HEK293T (cell line): ENCODE measurements around the gene PPIE.

Experiments
- BHLHE40 ChIP-seq: fragments of 450-650 bp; IDR thresholded peaks from 2 replicates; pipeline ENCODE4 v1.6.1; 2016; ENCODE audit warnings: mild to moderate bottlenecking, moderate library complexity, borderline replicate concordance
- ELF4 ChIP-seq: fragments of 450-650 bp; IDR thresholded peaks from 2 replicates; pipeline ENCODE4 v1.6.1; 2017; ENCODE audit warnings: antibody characterized with exemption
- FOXA1 ChIP-seq: fragments of 450-650 bp; IDR thresholded peaks from 2 replicates; pipeline ENCODE4 v1.6.1; 2016; ENCODE audit warnings: mild to moderate bottlenecking
- FOXK2 ChIP-seq: fragments of 450-650 bp; IDR thresholded peaks from 2 replicates; pipeline ENCODE4 v1.6.1; 2016; ENCODE audit warnings: mild to moderate bottlenecking
- HDGF ChIP-seq: fragments of 450-650 bp; IDR thresholded peaks from 2 replicates; pipeline ENCODE4 v1.6.1; 2017; ENCODE audit warnings: antibody characterized with exemption, borderline replicate concordance
- SUZ12 ChIP-seq: fragments of 450-650 bp; IDR thresholded peaks from 2 replicates; pipeline ENCODE4 v1.6.1; 2016; ENCODE audit warnings: mild to moderate bottlenecking

- TF ChIP-seq FOXK2, result no peak
- TF ChIP-seq ELF4, result no peak
- no peak for TF ChIP-seq FOXA1
- no peak for TF ChIP-seq SUZ12
- no peak for TF ChIP-seq BHLHE40
- TF ChIP-seq HDGF, result no peak
Observed at GRCh38 chr1:39799770-39800470, 61.2 kb downstream of the PPIE start.
